GM12864 (cell line): ENCODE results near the gene GIMAP6.
"Not testable (repeated sequence)": the region's sequence is repeated elsewhere in the genome, so short reads cannot be mapped to it uniquely, and the experiment has no call there.

ENCODE experiments used
- DNase-seq: peaks from one replicate; pipeline ENCODE4 v3.0.0-alpha.2; 2011; ENCODE audit warnings: low read depth
- H3K4me3 ChIP-seq: 2 replicates; pipeline ENCODE4 v1.5.1; 2011; ENCODE audit warnings: mild to moderate bottlenecking, low read depth, low read length, control low read depth
- TF ChIP-seq, protein P1 (sequence below): IDR thresholded peaks from 2 replicates; pipeline ENCODE4 v1.5.1; 2011; ENCODE audit warnings: low read depth, mild to moderate bottlenecking, moderate library complexity, low read length, control low read depth, inconsistent platforms; ENCODE audit errors: missing control alignments

Gene GIMAP6

DNA sequence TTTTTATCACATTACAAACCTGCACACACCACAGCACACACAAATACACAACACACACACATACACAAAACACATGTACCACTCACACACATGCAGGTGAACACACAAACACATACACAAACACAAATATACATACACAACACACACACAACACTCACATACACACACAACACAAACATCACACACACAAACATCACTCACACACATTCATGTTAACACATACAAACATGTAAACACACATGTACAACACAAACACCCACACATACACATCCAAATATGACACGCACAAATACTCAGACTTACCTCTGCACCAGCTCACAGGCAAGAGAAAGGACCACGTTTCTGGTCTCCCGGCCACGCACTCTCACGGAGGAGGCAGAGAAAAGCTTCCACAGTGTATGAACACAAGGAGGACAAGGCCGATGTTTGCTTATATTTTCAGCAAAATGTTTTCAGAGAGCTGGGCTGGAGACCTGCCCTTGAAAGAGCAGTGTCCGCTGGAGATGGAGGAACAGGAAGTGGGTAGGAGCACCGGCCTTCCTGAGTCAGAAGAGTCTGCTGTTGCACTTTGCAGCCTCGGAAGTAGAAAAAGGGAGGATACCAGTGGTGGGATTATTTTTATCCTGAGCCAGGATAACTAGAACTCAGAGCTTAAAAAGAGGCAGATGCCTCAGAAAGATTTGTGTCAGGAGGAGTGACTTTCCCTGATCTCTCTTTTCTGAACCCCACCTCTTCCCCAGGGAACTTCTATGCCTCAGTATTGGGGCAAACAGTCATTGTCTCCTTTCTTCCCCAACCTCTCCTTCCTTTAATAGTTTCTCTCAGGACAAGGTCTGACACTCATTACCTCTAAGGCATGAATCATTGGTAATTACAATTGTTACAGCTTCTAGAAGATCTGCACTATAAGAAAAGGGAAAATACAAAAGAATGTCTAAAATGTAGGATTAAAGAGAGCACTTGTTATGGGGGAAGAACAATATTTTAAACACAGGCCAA lies at the start of gene GIMAP6:
GIMAP6 (minus strand) TSS at position 520 of the 999 bp plus-strand sequence. CDS start 2,243 bp downstream, outside the sequence.
- DNase-seq, result no peak
- TF ChIP-seq, protein P1, sequence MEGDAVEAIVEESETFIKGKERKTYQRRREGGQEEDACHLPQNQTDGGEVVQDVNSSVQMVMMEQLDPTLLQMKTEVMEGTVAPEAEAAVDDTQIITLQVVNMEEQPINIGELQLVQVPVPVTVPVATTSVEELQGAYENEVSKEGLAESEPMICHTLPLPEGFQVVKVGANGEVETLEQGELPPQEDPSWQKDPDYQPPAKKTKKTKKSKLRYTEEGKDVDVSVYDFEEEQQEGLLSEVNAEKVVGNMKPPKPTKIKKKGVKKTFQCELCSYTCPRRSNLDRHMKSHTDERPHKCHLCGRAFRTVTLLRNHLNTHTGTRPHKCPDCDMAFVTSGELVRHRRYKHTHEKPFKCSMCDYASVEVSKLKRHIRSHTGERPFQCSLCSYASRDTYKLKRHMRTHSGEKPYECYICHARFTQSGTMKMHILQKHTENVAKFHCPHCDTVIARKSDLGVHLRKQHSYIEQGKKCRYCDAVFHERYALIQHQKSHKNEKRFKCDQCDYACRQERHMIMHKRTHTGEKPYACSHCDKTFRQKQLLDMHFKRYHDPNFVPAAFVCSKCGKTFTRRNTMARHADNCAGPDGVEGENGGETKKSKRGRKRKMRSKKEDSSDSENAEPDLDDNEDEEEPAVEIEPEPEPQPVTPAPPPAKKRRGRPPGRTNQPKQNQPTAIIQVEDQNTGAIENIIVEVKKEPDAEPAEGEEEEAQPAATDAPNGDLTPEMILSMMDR, result no peak
- peak within 1 kb of the TSS; percentile 67 for H3K4me3 ChIP-seq

DNA sequence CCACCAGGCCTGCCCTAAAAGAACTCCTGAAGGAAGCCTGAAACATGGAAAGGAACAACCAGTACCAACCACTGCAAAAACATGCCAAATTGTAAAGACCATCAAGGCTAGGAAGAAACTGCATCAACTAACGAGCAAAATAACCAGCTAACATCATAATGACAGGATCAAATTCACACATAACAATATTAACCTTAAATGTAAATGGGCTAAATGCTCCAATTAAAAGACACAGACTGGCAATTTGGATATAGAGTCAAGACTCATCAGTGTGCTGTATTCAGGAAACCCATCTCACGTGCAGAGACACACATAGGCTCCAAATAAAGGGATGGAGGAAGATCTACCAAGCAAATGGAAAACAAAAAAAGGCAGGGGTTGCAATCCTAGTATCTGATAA lies 48.2 kb upstream of the GIMAP6 start:
- not testable (repeated sequence) for H3K4me3 ChIP-seq, DNase-seq

DNA sequence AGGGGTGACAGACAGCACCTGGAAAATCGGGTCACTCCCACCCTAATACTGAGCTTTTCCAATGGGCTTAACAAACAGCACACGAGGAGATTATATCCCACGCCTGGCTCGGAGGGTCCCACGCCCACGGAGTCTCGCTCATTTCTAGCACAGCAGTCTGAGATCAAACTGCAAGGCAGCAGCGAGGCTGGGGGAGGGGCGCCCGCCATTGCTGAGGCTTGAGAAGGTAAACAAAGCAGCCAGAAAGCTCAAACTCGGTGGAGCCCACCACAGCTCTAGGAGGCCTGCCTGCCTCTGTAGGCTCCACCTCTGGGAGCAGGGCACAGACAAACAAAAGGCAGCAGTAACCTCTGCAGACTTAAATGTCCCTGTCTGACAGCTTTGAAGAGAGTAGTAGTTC lies 46.4 kb upstream of the GIMAP6 start:
- DNase-seq, H3K4me3 ChIP-seq: not testable (repeated sequence)

DNA sequence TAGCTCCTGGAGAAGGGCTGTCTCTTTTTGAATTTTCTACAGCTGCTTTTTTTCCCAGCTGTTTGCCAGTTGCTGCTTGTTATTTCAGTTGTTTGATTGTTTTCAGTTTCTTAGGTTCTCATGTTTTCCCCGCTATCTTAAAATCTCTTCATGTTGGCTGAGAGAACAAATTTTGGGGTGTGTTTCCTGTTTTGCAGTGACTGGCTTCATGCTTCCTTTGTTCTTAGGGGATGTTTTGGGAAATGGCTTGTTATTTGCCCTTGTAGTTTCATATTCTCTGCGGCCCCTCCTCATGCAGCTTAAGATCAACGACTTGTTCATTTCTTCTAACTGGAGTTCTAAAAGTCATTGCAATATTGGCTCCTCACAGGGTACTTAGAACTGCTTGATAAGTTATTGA lies 44.7 kb upstream of the GIMAP6 start:
- not testable (repeated sequence) for DNase-seq, H3K4me3 ChIP-seq

DNA sequence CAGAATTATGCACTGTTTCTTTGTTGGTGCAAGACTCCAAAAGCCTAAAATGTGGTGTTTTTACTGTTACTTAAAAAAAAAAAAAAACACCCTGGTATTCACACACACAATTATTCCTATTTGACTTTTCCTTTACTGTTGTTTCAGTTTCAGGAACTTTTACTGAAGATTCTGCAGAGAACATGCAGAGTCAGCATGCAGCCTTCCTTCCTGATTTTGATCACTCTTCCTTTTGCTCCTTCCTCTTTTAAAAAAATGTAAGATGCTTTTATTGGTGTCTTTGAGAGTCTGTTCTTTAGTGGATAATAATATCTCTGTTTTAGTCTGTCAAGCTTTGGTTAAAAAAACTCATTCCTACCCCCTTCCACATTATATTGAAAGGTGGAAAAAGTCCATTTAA lies 44.1 kb upstream of the GIMAP6 start:
- H3K4me3 ChIP-seq, DNase-seq: not testable (repeated sequence)

DNA sequence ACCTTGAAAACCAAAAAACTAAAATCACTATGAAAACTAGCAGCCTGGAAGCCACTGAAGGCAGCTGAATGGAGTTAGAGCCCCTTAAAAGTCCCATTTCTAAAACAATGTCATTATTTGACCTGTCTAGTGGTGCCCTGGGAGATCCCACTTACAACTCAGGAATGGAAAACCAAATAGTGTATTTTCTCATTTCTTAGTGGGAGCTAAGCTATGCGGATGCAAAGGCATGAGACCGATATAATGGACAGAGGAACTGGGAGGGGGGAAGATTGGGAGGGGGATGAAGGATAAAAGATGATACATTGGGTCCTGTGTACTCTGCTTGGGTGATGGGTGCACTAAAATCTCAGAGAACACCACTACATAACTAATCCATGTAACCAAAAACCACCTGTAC lies 43.5 kb upstream of the GIMAP6 start:
- DNase-seq, result no peak
- TF ChIP-seq, protein P1, result no peak
- no peak overlapping the region for H3K4me3 ChIP-seq

DNA sequence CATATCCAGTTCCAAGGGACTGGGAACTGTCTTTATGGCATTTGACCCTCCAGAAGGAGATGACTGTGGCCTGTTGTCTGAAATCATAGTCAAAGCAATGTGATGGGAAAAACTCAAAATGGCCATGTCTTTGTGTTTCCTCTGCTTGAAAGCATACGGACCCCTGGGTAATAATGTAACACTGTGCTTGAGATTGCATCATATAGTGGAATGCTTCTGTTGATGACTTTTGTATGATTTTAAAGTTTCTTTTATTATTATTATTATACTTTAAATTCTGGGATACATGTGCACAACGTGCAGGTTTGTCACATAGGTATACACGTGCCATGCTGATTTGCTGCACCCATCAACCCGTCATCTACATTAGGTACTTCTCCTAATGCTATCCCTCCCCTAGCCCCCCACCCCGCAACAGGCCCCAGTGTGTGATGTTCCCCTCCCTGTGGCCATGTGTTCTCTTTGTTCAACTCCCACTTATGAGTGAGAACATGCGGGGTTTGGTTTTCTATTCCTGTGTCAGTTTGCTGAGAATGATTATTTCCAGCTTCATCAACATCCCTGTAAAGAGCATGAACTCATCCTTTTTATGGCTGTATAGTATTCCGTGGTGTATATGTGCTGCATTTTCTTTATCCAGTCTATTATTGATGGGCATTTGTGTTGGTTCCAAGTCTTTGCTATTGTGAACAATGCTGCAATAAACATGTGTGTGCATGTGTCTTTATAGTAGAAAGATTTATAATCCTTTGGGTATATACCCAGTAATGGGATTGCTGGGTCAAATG lies 39.8 kb upstream of the GIMAP6 start:
- not testable (repeated sequence) for DNase-seq, H3K4me3 ChIP-seq

DNA sequence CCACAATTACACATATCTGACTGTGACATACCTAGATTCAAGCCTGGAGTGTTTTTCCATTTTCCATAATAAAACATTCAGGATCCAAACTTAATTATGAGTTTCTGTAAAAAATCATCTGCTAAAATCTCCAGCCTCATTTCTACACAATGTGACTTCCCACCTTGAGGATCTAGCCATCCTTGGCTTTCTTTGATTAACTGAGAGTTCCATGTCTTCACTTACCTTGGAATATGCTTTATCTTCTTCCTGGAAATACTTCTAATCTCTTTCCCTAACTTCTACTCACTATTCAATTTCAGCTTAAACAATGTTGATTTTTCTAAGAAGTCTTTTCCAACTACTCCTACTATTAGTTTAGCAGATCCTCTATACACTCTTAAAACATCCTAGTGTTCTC lies 36.8 kb upstream of the GIMAP6 start:
- no peak for DNase-seq
- TF ChIP-seq, protein P1, result no peak
- H3K4me3 ChIP-seq, result no peak overlapping the region

DNA sequence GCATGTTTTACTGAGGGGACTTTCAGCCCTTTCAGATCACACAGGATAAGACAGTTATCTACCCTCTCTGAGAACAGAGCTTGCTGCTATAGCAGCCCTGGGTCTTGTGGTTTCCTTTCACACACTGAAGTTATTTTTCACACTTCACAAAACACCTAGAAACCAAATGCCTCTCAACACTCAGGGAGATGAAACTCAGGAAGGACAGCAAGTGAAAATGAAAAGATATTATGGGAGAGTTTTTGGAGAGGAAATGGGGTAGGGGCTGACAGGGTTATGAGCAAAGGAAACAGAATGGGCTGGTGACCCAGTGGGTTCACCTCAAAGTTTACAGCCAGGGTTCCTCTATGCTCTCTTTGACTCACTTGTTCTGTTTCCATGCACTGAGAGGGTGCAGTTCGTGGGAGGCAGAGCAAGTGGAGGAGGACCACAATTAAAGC lies 36.3 kb upstream of the GIMAP6 start:
- no peak overlapping the region for H3K4me3 ChIP-seq
- peak; percentile 86 for DNase-seq
- TF ChIP-seq, protein P1, result no peak
